CD4-positive, alpha-beta T cell (primary cell): ENCODE data around the gene SNCAIP. TPM values are rescaled to one million over a fixed set of nuclear protein-coding genes. Genes with fewer than 3 reads are reported as not detected.

Experiments used
- ATAC-seq: fragments of 200-7000 bp; cut with Tn5 transposase; one replicate; pipeline ENCODE4 v1.10.0; 2022; ENCODE audit warnings: mild to moderate bottlenecking; ENCODE audit not compliant: poor library complexity
- CTCF ChIA-PET: fragments of 350-600 bp; sonication (Branson Sonifier 250); formaldehyde crosslinking; loops from one replicate; lab custom pipeline; 2021; ENCODE audit warnings: antibody characterized with exemption, inconsistent platforms; lab: Charles Lee
- POLR2A ChIA-PET: fragments of 350-600 bp; sonication (Branson Sonifier 250); formaldehyde crosslinking; loops from one replicate; lab custom pipeline; 2021; ENCODE audit warnings: antibody characterized with exemption, inconsistent platforms; lab: Charles Lee
- DNase-seq, 14 experiments: peaks; one replicate each; pipeline ENCODE4 v3.0.0-alpha.2; 2013 to 2020; ENCODE audit warnings: mixed read lengths in 2 of 14
- H3K27ac ChIP-seq, 2 donors: one replicate each; pipeline versions ENCODE4 v1.5.1 to v1.7.0; 2013; ENCODE audit warnings: low read length in 2 of 2, low read depth in 1 of 2, mild to moderate bottlenecking in 1 of 2
- H3K27me3 ChIP-seq, 2 experiments: 1 replicate in 1 of 2; 2 replicates in 1 of 2; pipeline versions ENCODE4 v1.6.1 to v1.7.0; 2013; ENCODE audit warnings: low read length in 2 of 2, control low read depth in 1 of 2, mild to moderate bottlenecking in 1 of 2, moderate library complexity in 1 of 2; ENCODE audit not compliant: insufficient read depth in 2 of 2, control insufficient read depth in 1 of 2
- H3K36me3 ChIP-seq: one replicate; pipeline ENCODE4 v1.6.1; 2013; ENCODE audit warnings: low read length, control low read depth; ENCODE audit not compliant: insufficient read depth
- H3K4me1 ChIP-seq: one replicate; pipeline ENCODE4 v1.6.1; 2013; ENCODE audit warnings: low read length, control low read depth; ENCODE audit not compliant: insufficient read depth
- H3K4me3 ChIP-seq: one replicate; pipeline ENCODE4 v1.5.1; 2013; ENCODE audit warnings: mild to moderate bottlenecking, low read length, moderate library complexity
- H3K9me3 ChIP-seq, 2 experiments: 1 replicate in 1 of 2; 2 replicates in 1 of 2; pipeline versions ENCODE4 v1.6.1 to v1.7.0; 2013; ENCODE audit warnings: low read length in 2 of 2, mild to moderate bottlenecking in 2 of 2, control low read depth in 1 of 2, moderate library complexity in 1 of 2; ENCODE audit not compliant: control insufficient read depth in 1 of 2, insufficient read depth in 1 of 2
- H3K27ac Mint-ChIP-seq: one replicate; pipeline ENCODE4 v1.8.0; 2020; ENCODE audit warnings: mixed read lengths
- H3K27me3 Mint-ChIP-seq: one replicate; pipeline ENCODE4 v1.8.0; 2021; ENCODE audit warnings: mixed read lengths
- H3K36me3 Mint-ChIP-seq: one replicate; pipeline ENCODE4 v1.8.0; 2021; ENCODE audit warnings: low read depth, mixed read lengths
- H3K4me1 Mint-ChIP-seq: one replicate; pipeline ENCODE4 v1.8.0; 2021; ENCODE audit warnings: low read depth, mixed read lengths
- H3K4me3 Mint-ChIP-seq: one replicate; pipeline ENCODE4 v1.8.0; 2020; ENCODE audit warnings: mild to moderate bottlenecking, mixed read lengths
- H3K9me3 Mint-ChIP-seq: one replicate; pipeline ENCODE4 v1.8.0; 2020; ENCODE audit warnings: mixed read lengths
- intact Hi-C, 2 experiments: fragments of 100-400 bp; cut with DNase I in 1 of 2; cut with micrococcal nuclease in 1 of 2; formaldehyde crosslinking; loops; one replicate each; pipeline versions ENCODE4 v1.15.1 to v1.9.0; 2023 to 2025; cut with DNase I, micrococcal nuclease
- total RNA-seq, 174 experiments: library from RNA in 2 of 174; stranded (reverse) in 2 of 174; gene quantifications; one replicate each; pipeline ENCODE4 v1.2.3 and lab custom pipeline; 2021 to 2026
- TF ChIP-seq, protein P1 (sequence below): fragments of 200-600 bp; IDR thresholded peaks from one replicate; pipeline ENCODE4 v1.8.0; 2022; ENCODE audit warnings: antibody characterized with exemption, mild to moderate bottlenecking

SNCAIP gene
- total RNA-seq, 2 experiments from 2014 or later = not detected

DNA sequence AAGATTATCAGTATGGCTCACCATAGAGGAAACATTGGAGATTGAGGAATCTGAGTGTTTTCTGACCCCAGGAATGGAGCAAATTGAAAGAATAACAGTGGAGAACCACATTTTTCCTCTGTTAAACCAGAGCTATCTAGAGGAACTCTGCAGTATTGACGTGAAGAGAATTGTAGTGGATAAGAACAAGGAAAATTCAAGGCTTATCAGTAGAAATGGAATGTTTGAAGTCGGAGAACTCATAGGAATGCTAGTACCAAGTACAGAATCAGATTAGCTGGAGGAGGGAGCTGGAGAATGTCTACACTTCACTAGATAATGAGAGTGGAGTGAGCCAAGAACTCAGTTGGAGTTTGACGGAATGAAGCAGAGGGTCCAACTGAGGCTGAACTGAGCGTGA lies 50.3 kb downstream of the SNCAIP start:
- Mint-ChIP-seq H3K27me3 (peaks cover 10% of the 10 kb centered on the region), H3K27ac (no peak overlapping the region), H3K9me3 (peaks cover 3% of the 10 kb centered on the region), H3K36me3 (no peaks in the 10 kb centered on the region), H3K4me3 (no peak overlapping the region), H3K4me1 (no peaks in the 10 kb centered on the region)
- Histone ChIP-seq H3K27ac (no peak overlapping the region), H3K4me1 (no peaks in the 10 kb centered on the region), H3K4me3 (no peak overlapping the region), H3K36me3 (no peaks in the 10 kb centered on the region), H3K27me3 (no peaks in the 10 kb centered on the region), H3K9me3 (no peaks in the 10 kb centered on the region)
- TF ChIP-seq, protein P1, sequence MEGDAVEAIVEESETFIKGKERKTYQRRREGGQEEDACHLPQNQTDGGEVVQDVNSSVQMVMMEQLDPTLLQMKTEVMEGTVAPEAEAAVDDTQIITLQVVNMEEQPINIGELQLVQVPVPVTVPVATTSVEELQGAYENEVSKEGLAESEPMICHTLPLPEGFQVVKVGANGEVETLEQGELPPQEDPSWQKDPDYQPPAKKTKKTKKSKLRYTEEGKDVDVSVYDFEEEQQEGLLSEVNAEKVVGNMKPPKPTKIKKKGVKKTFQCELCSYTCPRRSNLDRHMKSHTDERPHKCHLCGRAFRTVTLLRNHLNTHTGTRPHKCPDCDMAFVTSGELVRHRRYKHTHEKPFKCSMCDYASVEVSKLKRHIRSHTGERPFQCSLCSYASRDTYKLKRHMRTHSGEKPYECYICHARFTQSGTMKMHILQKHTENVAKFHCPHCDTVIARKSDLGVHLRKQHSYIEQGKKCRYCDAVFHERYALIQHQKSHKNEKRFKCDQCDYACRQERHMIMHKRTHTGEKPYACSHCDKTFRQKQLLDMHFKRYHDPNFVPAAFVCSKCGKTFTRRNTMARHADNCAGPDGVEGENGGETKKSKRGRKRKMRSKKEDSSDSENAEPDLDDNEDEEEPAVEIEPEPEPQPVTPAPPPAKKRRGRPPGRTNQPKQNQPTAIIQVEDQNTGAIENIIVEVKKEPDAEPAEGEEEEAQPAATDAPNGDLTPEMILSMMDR = no peak
- no peak for ATAC-seq
- POLR2A ChIA-PET = no interaction called here
- CTCF ChIA-PET = no interaction called here
- no peak for DNase-seq
- intact Hi-C loops = no loop called here

DNA sequence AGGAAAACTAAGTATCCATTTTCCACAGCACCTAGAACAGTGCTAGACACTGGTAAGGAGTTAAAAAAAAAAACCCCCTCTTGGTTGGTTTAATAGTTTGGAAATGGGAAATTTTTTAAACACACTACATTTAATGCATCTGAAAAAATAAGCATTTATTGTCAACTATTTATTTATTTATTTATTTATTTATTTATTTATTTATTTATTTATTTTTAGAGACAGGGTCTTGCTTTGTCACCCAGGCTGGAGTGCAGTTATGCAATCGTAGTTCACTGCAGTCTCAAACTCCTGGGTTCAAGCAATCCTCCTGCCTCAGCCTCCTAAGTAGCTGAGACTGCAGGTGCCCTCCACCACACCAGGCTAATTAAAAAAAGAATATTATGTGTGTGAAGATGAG lies 51.6 kb downstream of the SNCAIP start:
- CTCF ChIA-PET = no interaction called here
- peaks cover 3% of the 10 kb centered on the region for H3K9me3 Mint-ChIP-seq
- no peak overlapping the region for H3K27ac Mint-ChIP-seq
- ATAC-seq (no peak), DNase-seq (no peak)
- Histone ChIP-seq H3K27ac (no peak overlapping the region), H3K27me3 (no peaks in the 10 kb centered on the region), H3K9me3 (no peaks in the 10 kb centered on the region), H3K4me1 (no peaks in the 10 kb centered on the region), H3K4me3 (no peak overlapping the region), H3K36me3 (no peaks in the 10 kb centered on the region)
- TF ChIP-seq, protein P1 = no peak
- H3K4me3 Mint-ChIP-seq = no peak overlapping the region
- POLR2A ChIA-PET = no interaction called here
- H3K4me1 Mint-ChIP-seq = no peaks in the 10 kb centered on the region
- H3K36me3 Mint-ChIP-seq = no peaks in the 10 kb centered on the region
- intact Hi-C loops = no loop called here
- peaks cover 10% of the 10 kb centered on the region for H3K27me3 Mint-ChIP-seq

DNA sequence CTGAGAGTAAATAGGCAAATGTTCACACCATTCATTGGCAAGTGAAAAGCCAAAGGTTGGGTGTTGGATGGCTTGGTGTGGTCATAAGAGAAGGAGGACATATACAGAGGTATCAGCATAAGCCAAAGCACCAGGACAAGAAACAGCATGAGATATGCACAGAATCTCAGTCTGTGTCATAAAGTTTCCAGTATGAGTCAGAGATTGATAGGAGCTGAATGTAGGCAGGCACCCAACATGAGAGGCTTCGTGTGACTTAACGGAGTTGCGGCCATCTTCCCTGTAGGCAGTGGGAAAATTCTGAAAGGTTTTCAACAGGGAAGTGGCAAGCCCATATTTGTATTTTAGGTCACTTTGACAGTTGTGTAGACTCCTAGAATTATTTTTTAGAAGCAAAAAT lies 54.5 kb downstream of the SNCAIP start:
- intact Hi-C loops = no loop called here
- H3K27ac ChIP-seq = no peak overlapping the region
- H3K4me1 ChIP-seq = no peaks in the 10 kb centered on the region
- ATAC-seq (no peak), DNase-seq (no peak)
- Mint-ChIP-seq H3K27ac (no peak overlapping the region), H3K9me3 (peaks cover 3% of the 10 kb centered on the region), H3K36me3 (no peaks in the 10 kb centered on the region), H3K27me3 (peaks cover 10% of the 10 kb centered on the region), H3K4me3 (no peak overlapping the region), H3K4me1 (no peaks in the 10 kb centered on the region)
- H3K36me3 ChIP-seq = no peaks in the 10 kb centered on the region
- ChIA-PET CTCF (no interaction called here), POLR2A (no interaction called here)
- no peak overlapping the region for H3K4me3 ChIP-seq
- no peaks in the 10 kb centered on the region for H3K27me3 ChIP-seq
- TF ChIP-seq, protein P1 = no peak
- H3K9me3 ChIP-seq = no peaks in the 10 kb centered on the region
